GM12872 (cell line): ENCODE results near the gene TFB2M.

Experiments used
- CTCF ChIP-seq: IDR thresholded peaks from 3 replicates; pipeline ENCODE4 v1.5.1; 2011; ENCODE audit warnings: low read depth, mild to moderate bottlenecking, low read length, moderate library complexity; ENCODE audit not compliant: insufficient read depth

TFB2M gene

GRCh38 chr1:246559310-246559709 lies 6.8 kb downstream of the TFB2M start:
- no peak for TF ChIP-seq CTCF

GRCh38 chr1:246558041-246558440 lies 8.0 kb downstream of the TFB2M start:
- TF ChIP-seq CTCF = no peak

GRCh38 chr1:246554201-246554600 lies 11.9 kb downstream of the TFB2M start:
- TF ChIP-seq CTCF = no peak

GRCh38 chr1:246552110-246552509 lies 14.0 kb downstream of the TFB2M start:
- TF ChIP-seq CTCF = no peak

GRCh38 chr1:246550402-246550801 lies 15.7 kb downstream of the TFB2M start:
- TF ChIP-seq CTCF = no peak

- no peak for TF ChIP-seq CTCF
Measured at GRCh38 chr1:246549665-246550064, 16.4 kb downstream of the TFB2M start.

GRCh38 chr1:246544001-246544400 lies 22.1 kb downstream of the TFB2M start:
- no peak for TF ChIP-seq CTCF

GRCh38 chr1:246540738-246541491 lies 25.1 kb downstream of the TFB2M start:
- no peak for TF ChIP-seq CTCF
